Measurements from ENCODE around the gene LRRC26. TPM values are rescaled to one million over a fixed set of nuclear protein-coding genes. Genes with fewer than 3 reads are reported as not detected.

LRRC26 gene
- total and polyA plus RNA-seq, 2 donors (not counting 3 experiments of a cell fraction or from before 2014, with no cell fraction given) = 0.08 TPM; not detected in 1

DNA sequence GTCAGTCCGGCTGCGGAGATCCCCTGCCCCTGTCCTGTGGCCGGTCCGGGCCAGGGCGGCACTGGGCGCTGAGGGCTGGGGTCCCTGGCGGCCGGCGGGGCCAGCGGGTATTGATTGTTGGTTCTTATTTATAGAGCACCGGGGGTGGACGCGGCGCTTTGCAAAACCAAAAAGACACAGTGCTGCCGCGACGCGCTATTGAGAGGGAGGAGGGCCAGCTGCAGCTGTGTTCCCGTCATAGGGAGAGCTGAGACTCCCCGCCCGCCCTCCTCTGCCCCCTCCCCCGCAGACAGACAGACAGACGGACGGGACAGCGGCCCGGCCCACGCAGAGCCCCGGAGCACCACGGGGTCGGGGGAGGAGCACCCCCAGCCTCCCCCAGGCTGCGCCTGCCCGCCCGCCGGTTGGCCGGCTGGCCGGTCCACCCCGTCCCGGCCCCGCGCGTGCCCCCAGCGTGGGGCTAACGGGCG lies 2.5 kb downstream of the LRRC26 start:
- dilution Hi-C loops (cut with MboI; ENCODE audit: extremely low pct_ligation_motif_present, low sequenced_read_pairs) (no loop called here), intact Hi-C loops (cut with micrococcal nuclease) (no loop called here)
- H2AFZ ChIP-seq (ENCODE audit: low read depth, low read length) = no peak overlapping the region
- H3K79me2 ChIP-seq (ENCODE audit: control insufficient read depth, insufficient read depth, low read length) = no peaks in the 10 kb centered on the region
- TF ChIP-seq GATA2 (IDR thresholded peaks at IDR 0.05; ENCODE audit: insufficient read depth, insufficient read length, low read depth, low read length) (no peak), FOS (IDR thresholded peaks at IDR 0.05; ENCODE audit: borderline replicate concordance, insufficient read depth, low read length) (no peak), POLR2AphosphoS5 (IDR thresholded peaks at IDR 0.05; ENCODE audit: insufficient read depth, low read depth, low read length) (no peak), EZH2 (IDR thresholded peaks at IDR 0.05; ENCODE audit: borderline replicate concordance, low read depth, low read length, severe bottlenecking) (peak; percentile 47), MYC (IDR thresholded peaks at IDR 0.05; ENCODE audit: low read depth, low read length) (no peak), CTCF (IDR thresholded peaks at IDR 0.05; ENCODE audit: extremely low read depth in 1 of 2, insufficient read depth in 1 of 2, low read depth in 1 of 2, low read length in 2 of 2) (no peak)
- TF ChIP-seq, protein P1, sequence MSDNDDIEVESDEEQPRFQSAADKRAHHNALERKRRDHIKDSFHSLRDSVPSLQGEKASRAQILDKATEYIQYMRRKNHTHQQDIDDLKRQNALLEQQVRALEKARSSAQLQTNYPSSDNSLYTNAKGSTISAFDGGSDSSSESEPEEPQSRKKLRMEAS (IDR thresholded peaks at IDR 0.05; ENCODE audit: insufficient read depth, insufficient read length) = no peak
- DNase-seq (ENCODE audit: low read depth, low spot score) (no peak), FAIRE-seq (no peak)
- H3K9ac ChIP-seq (replicated peaks; ENCODE audit: extremely low read depth, insufficient read depth, low read length) = no peak overlapping the region
- no peaks in the 10 kb centered on the region for H4K20me1 ChIP-seq (replicated peaks; ENCODE audit: control insufficient read depth, extremely low read depth, insufficient read depth, low read length)
- H3K4me1 ChIP-seq (ENCODE audit: control insufficient read depth, extremely low read depth, insufficient read depth, low read length) = peaks cover 3% of the 10 kb centered on the region
- POLR2A ChIA-PET = no interaction called here
- BruUV-seq (replicated peaks) = no TSS peak
- no peak overlapping the region for H3K4me3 ChIP-seq (replicated peaks in 1 of 3; ENCODE audit: insufficient read depth in 1 of 3, low read depth in 1 of 3, low read length in 3 of 3)
- no peaks in the 10 kb centered on the region for H3K36me3 ChIP-seq (ENCODE audit: control insufficient read depth in 2 of 2, extremely low read depth in 1 of 2, insufficient read depth in 2 of 2, low read length in 2 of 2)
- no peak overlapping the region for H3K4me2 ChIP-seq (ENCODE audit: insufficient read depth, low read length)
- H3K9me3 ChIP-seq (replicated peaks; ENCODE audit: control insufficient read depth, insufficient read depth, low read length) = no peaks in the 10 kb centered on the region
- no peaks in the 10 kb centered on the region for H3K9me1 ChIP-seq (replicated peaks; ENCODE audit: control insufficient read depth, extremely low read depth, insufficient read depth, low read length)
- CTCF ChIA-PET = interaction anchor here (1.0 kb wide), 2 partner anchors 9 to 69 kb away, joined by 3 read pairs; no protein-coding TSS in a partner anchor
- H3K27ac ChIP-seq (ENCODE audit: insufficient read depth, low read depth, low read length) = no peak overlapping the region
- H3K27me3 ChIP-seq (ENCODE audit: control insufficient read depth in 2 of 2, insufficient read depth in 2 of 2, low read length in 2 of 2) = peaks cover 31 to 36% of the 10 kb centered on the region in 2 experiments

Measured in endothelial cell of umbilical vein (primary cell).